AG10803 (cell line): Measurements from ENCODE around the gene KDM4B.
A peak's percentile ranks its signal among the peaks of the same experiment; 100 is the strongest.
"Not testable (repeated sequence)": the region's sequence is repeated elsewhere in the genome, so short reads cannot be mapped to it uniquely, and the experiment has no call there.

ENCODE experiments used
- DNase-seq: peaks from one replicate; pipeline ENCODE4 v3.0.0; 2010; ENCODE audit warnings: low read depth
- H3K4me3 ChIP-seq: 2 replicates; pipeline ENCODE4 v1.5.1; 2011; ENCODE audit warnings: mild to moderate bottlenecking, low read length, control low read depth
- TF ChIP-seq, protein P1 (sequence below): conservative IDR thresholded peaks from 2 replicates; pipeline ENCODE4 v1.5.1; 2011; ENCODE audit warnings: mild to moderate bottlenecking, low read length, control low read depth, inconsistent platforms

Gene KDM4B

DNA sequence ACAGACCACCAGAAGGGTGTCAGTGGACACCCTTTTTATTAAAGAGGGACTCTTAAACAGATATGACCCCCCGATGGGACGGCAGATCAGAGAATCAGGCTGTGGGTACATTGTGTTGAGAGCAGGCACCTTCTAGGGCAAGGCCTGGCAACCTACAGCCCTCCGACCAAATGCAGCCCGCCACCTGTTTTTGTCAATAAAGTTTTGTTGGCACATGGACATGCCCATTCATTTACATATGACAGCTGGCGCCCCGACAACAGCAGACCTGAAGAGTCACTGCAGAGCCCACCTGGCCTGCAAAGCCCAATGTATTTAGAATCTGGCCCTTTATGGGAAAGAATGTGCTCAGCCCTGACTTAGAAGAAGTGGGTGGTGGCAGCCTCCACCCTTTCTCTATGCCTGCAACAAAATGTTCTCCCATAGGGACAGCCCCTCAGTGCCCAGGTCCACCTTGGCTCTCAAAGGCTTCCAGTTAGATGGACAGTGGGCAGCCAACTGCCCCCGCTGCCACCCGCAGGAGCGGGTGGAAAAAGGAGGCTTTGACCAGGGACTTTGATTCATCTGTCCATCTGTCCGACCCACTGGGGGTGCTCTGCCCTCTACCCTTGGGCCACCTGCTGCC lies 186.8 kb downstream of the KDM4B start:
- TF ChIP-seq, protein P1, sequence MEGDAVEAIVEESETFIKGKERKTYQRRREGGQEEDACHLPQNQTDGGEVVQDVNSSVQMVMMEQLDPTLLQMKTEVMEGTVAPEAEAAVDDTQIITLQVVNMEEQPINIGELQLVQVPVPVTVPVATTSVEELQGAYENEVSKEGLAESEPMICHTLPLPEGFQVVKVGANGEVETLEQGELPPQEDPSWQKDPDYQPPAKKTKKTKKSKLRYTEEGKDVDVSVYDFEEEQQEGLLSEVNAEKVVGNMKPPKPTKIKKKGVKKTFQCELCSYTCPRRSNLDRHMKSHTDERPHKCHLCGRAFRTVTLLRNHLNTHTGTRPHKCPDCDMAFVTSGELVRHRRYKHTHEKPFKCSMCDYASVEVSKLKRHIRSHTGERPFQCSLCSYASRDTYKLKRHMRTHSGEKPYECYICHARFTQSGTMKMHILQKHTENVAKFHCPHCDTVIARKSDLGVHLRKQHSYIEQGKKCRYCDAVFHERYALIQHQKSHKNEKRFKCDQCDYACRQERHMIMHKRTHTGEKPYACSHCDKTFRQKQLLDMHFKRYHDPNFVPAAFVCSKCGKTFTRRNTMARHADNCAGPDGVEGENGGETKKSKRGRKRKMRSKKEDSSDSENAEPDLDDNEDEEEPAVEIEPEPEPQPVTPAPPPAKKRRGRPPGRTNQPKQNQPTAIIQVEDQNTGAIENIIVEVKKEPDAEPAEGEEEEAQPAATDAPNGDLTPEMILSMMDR: no peak
- DNase-seq: no peak
- H3K4me3 ChIP-seq: no peak overlapping the region

DNA sequence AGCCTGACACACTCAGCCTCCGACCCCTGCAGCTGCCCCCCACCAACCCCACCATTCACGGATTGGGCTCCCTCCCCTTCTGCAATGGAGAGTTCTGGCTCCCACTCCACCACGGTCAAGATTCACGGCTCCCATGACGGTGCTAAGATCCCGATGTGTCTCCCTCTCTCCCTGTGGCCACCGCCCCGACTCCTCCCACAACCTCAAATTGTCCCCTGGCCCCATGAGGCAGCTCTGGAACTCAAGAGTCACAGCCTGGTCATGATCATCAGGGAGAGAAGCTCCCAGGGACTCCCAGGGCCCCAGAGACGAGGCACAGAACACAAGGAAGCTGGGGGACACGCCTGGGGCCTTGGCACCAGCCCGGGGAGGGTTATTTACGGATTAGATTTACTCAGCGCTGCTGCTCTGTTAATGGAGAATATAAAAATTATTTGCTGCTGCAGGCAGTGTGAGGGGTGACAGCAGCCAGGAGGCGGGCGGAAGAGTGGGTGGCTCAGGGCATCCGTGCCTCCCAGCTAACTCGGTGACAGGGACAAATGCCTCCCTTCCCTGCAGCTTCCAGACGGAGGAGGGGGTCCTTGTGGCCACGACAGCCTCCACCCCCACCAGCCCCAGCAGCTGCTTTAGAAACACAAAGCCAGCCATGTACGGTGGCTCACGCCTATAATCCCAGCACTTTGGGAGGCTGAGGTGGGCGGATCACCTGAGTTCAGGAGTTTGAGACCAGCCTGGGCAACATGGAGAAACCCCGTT lies 187.5 kb downstream of the KDM4B start:
- TF ChIP-seq, protein P1: no peak
- no peak for DNase-seq

DNA sequence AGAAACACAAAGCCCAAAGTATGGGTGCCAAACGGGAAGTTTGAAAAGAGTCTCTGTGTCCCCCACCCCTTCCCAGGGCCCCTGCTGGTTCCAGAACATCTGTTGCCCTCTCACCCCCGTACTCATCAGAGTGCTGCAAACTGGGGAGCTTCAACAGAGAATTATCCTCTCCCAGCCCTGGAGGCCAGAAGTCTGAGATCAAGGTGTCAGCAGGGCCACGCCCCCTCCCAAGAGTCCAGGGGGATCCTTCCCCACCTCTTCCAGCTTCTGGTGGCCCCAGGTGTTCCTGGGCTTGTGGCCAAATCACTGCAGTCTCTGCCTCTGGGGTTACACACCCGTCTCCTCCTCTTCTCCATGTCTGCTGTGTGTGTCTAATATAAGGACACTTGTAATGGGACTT lies 188.3 kb downstream of the KDM4B start:
- TF ChIP-seq, protein P1: no peak
- no peak for DNase-seq
- H3K4me3 ChIP-seq: no peak overlapping the region

More for the DNA sequence above, 187.5 kb downstream of the KDM4B start:
- H3K4me3 ChIP-seq: no peak overlapping the region

- not testable (repeated sequence) for DNase-seq, H3K4me3 ChIP-seq
These were observed 189.7 kb downstream of the KDM4B start for GRCh38 chr19:5158549-5159134.

DNA sequence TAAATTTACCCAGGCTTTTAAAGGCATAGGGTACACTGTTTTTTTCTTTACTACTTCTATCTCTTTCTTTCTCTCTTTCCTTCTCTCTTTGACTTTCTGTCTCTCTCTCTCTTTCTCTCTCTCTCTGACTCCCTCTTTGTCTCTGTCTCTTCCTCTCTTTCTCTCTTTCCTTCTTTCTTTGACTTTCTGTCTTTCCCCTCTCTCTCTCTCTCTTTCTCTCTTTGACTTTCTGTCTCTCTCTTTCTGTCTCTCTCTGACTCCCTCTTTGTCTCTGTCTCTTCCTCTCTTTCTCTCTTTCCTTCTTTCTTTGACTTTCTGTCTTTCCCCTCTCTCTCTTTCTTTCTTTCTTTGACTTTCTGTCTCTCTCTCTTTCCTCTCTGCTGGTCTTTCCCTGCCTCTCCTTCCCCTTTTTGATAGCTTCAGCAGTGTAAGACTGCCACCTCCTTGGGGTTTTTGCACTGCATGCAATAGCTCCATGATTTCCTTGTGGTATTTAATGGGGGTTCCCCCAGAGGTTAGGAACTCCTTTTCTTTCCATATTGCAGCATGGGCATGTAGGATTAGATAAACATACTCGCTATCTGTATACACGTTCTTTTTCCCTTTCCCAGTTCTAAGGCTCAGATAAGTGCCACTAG lies 191.4 kb downstream of the KDM4B start:
- not testable (repeated sequence) for DNase-seq

DNA sequence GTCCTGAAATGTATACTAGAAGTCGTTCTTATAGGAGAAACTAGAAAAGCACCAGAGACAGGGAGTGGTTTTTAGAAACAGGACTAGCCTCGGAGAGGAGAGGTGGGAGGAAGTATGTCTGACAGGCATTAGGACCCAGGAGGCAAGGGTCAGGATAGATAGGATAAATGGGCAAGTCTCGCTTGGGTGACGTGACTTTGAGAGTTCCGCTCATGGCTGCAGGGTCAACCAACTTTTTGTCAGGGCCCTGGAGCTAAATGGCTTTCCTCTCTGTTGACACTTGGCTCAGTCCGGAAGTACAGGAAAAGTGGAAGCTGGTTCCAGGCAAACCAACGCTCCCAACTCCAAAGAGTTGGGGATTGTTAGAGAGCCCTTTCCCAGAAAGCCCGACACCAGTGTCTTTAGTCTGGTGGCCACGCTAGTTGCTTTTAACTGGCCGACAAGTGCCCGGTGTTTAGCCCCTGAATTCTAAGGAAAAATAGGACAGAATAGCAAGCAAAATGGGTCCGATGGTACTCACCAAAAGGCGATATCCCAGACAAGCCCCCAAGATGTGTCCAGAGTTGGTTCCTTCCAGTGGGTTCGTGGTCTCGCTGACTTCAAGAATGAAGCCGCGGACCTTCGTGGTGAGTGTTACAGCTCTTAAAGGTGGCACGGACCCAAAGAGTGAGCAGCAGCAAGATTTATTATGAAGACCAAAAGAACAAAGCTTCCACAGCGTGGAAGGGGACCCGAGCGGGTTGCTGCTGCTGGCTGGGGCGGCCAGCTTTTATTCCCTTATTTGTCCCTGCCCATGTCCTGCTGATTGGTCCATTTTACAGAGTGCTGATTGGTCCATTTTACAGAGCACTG lies 196.2 kb downstream of the KDM4B start:
- H3K4me3 ChIP-seq, DNase-seq: not testable (repeated sequence)

More for the DNA sequence above, 191.4 kb downstream of the KDM4B start:
- not testable (repeated sequence) for H3K4me3 ChIP-seq

- TF ChIP-seq, protein P1: no peak
- no peak for DNase-seq
- no peak overlapping the region for H3K4me3 ChIP-seq
These were observed 196.7 kb downstream of the KDM4B start for GRCh38 chr19:5165697-5166019.

DNA sequence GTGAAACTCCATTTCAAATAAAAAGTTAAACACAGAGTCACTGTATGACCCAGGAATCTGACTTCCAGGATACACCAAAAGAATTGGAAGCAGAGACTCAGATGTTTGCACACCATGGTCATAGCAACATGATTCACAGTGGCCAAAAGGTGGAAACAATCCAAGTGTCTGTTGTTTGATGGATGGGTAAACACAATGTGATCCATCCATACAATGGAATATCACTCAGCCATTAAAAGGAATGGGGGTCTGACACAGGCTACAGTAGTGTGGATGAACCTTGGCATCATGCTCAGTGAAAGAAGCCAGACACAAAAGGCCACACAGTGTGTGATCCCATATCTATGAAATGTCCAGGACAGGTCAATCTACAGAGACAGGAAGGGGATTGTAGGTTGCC lies 197.3 kb downstream of the KDM4B start:
- TF ChIP-seq, protein P1: no peak
- no peak overlapping the region for H3K4me3 ChIP-seq
- DNase-seq: peak; percentile 77
